Adrenal gland (tissue), 19 donors: ENCODE results near the gene XPA. TPM values are rescaled to one million over a fixed set of nuclear protein-coding genes. Genes with fewer than 3 reads are reported as not detected.
"Not testable (repeated sequence)": the region's sequence is repeated elsewhere in the genome, so short reads cannot be mapped to it uniquely, and the experiment has no call there.

Source experiments
- DNase-seq, 7 donors: peaks; one replicate each; pipeline ENCODE4 v3.0.0-alpha.2; 2019 to 2020
- H3K27ac ChIP-seq, 5 donors: fragments of 200-600 bp; sonication (generic) in 4 of 5; 1 replicate in 3 of 5; 2 replicates in 2 of 5; pipeline versions ENCODE4 v1.5.1 to v1.8.0; 2016 to 2020; ENCODE audit warnings: mild to moderate bottlenecking in 1 of 5
- H3K27me3 ChIP-seq: fragments of 200-600 bp; 2 replicates; pipeline ENCODE4 v1.8.0; 2021
- H3K36me3 ChIP-seq, 2 donors: fragments of 200-600 bp; replicated peaks in 1 of 2; 1 replicate in 1 of 2; 2 replicates in 1 of 2; pipeline versions ENCODE4 v1.5.1 to v1.8.0; 2018 to 2022
- H3K4me1 ChIP-seq, 2 donors: fragments of 200-600 bp; replicated peaks in 1 of 2; 1 replicate in 1 of 2; 2 replicates in 1 of 2; pipeline versions ENCODE4 v1.5.1 to v1.8.0; 2018 to 2021
- H3K4me3 ChIP-seq, 4 donors: fragments of 200-600 bp; sonication (generic) in 3 of 4; one replicate each; pipeline ENCODE4 v1.5.1; 2016 to 2018
- H3K9me3 ChIP-seq, 3 donors: fragments of 200-600 bp; sonication (generic) in 1 of 3; replicated peaks in 1 of 3; 1 replicate in 2 of 3; 2 replicates in 1 of 3; pipeline versions ENCODE4 v1.5.1 to v1.8.0; 2016 to 2021
- CTCF ChIP-seq, 6 experiments: fragments of 450-650 bp in 4 of 6; fragments of 200-600 bp in 2 of 6; sonication (generic) in 1 of 6; IDR thresholded peaks; 1 replicate in 5 of 6; 2 replicates in 1 of 6; pipeline versions ENCODE4 v1.5.1 to v1.8.0; 2016 to 2021; ENCODE audit warnings: antibody characterized with exemption in 6 of 6, mild to moderate bottlenecking in 2 of 6, moderate library complexity in 1 of 6
- POLR2A ChIP-seq, 2 donors: fragments of 450-650 bp; IDR thresholded peaks; one replicate each; pipeline ENCODE4 v1.6.1; 2017; ENCODE audit warnings: antibody characterized with exemption in 2 of 2, mild to moderate bottlenecking in 2 of 2, moderate library complexity in 1 of 2
- WGBS, 4 donors: extraction: QIAGEN DNeasy Blood & Tissue Kit in 2 of 4; methylation state at CpG; one replicate each; pipeline versions ENCODE4 v1.1.5 to v1.1.7; 2013 to 2017; 5-methylcytosine and 5-hydroxymethylcytosine counted together
- intact Hi-C, 2 donors: fragments of 100-400 bp; cut with DNase I; formaldehyde crosslinking; loops; one replicate each; pipeline versions ENCODE4 v1.14.1 to v1.15.0; 2022 to 2023
- long read RNA-seq, 10 donors: library from polyadenylated mRNA in 3 of 10; unstranded in 2 of 10; stranded (forward) in 1 of 10; transcript quantifications; one replicate each; pipeline ENCODE4 v2.0.0 and lab custom pipeline, GENCODE V29; 2021 to 2026
- polyA plus RNA-seq, 3 donors: library from polyadenylated mRNA; stranded (reverse); fragments of 200-250 nt in 2 of 3; fragments of 350-450 nt in 1 of 3; fragmentation: Illumina TruSeq in 1 of 3; extraction: RNeasy Lipid Tissue Mini Kit (QIAGEN cat#74804) in 1 of 3; gene quantifications; one replicate each; pipeline ENCODE4 v1.2.3, GENCODE V29; 2013 to 2014
- total RNA-seq, 9 donors: library from RNA; depleted of rRNA in 4 of 9; stranded (reverse); fragments of >200 nt in 4 of 9; fragments of 120-200 nt in 1 of 9; fragmentation: NEBNext Ultra II Directional in 1 of 9; extraction: Animal tissue kit (Norgen Biotek cat#: 25700) in 1 of 9; gene quantifications; one replicate each; pipeline versions ENCODE4 v1.1.0 to v1.2.4, GENCODE V29; 2013 to 2023
- donor health status: healthy with polysubstance abuse.
- donor health status: Bipolar disorder and iron deficiency.
- donor health status: DM: yes; HTN: yes; CAD: no.
- donor health status: DM: no; HTN: no; CAD: no.
- donor health status: DM: no; HTN: no; CAD: no.
- donor health status: DM: yes; HTN: yes; CAD: no.

The XPA gene
- total RNA-seq (10 to 100 TPM in 8 of 9 donors, 1 to 10 TPM in 1; 7.5 to 21.0 (median 15.6) TPM), polyA plus RNA-seq (10 to 100 TPM in 2 of 3 donors, 1 to 10 TPM in 1; 8.9 to 18.0 (median 15.4) TPM)
- long read RNA-seq, donor 1, partial matches to known transcripts: 0 of 3 reads
- long read RNA-seq, donor 1, other reads (novel, unspliced or antisense): 0 of 3 reads
- long read RNA-seq, donor 2, transcript XPA-201 (6 exons, 1,417 nt): major isoform, 5 of 5 reads
- long read RNA-seq, donor 2, partial matches to known transcripts: 0 of 5 reads
- long read RNA-seq, donor 2, other reads (novel, unspliced or antisense): 0 of 5 reads
- long read RNA-seq, donor 3, partial matches to known transcripts: 0 of 2 reads
- long read RNA-seq, donor 3, other reads (novel, unspliced or antisense): 0 of 2 reads
- long read RNA-seq, donor 4, transcript XPA-201 (6 exons, 1,417 nt): major isoform, 9 of 28 reads
- long read RNA-seq, donor 4, partial matches to known transcripts: 15 of 28 reads
- long read RNA-seq, donor 4, other reads (novel, unspliced or antisense): 4 of 28 reads
- long read RNA-seq, donor 5, transcript XPA-201 (6 exons, 1,417 nt): major isoform, 25 of 29 reads
- long read RNA-seq, donor 5, partial matches to known transcripts: 0 of 29 reads
- long read RNA-seq, donor 5, other reads (novel, unspliced or antisense): 3 of 29 reads
- long read RNA-seq, donor 6, partial matches to known transcripts: 13 of 19 reads
- long read RNA-seq, donor 6, other reads (novel, unspliced or antisense): 1 of 19 reads
- long read RNA-seq, donor 7, transcript XPA-201 (6 exons, 1,417 nt): major isoform, 5 of 5 reads
- long read RNA-seq, donor 7, partial matches to known transcripts: 0 of 5 reads
- long read RNA-seq, donor 7, other reads (novel, unspliced or antisense): 0 of 5 reads
- long read RNA-seq, donor 8, transcript XPA-201 (6 exons, 1,417 nt): major isoform, 5 of 5 reads
- long read RNA-seq, donor 8, partial matches to known transcripts: 0 of 5 reads
- long read RNA-seq, donor 8, other reads (novel, unspliced or antisense): 0 of 5 reads
- long read RNA-seq, donor 9, partial matches to known transcripts: 0 of 1 reads
- long read RNA-seq, donor 9, other reads (novel, unspliced or antisense): 0 of 1 reads
- long read RNA-seq, donor 10, partial matches to known transcripts: 0 of 4 reads
- long read RNA-seq, donor 10, other reads (novel, unspliced or antisense): 0 of 4 reads

- Histone ChIP-seq H3K36me3 (peaks cover 0 to 7% of the 10 kb centered on the region in 2 donors), H3K27me3 (no peaks in the 10 kb centered on the region), H3K4me3 (peak within 1 kb of the TSS; percentile 38 to 88 (median 63)), H3K27ac (peak within 1 kb of the TSS; percentile 51 to 96 (median 93)), H3K4me1 (peaks cover 19 to 33% of the 10 kb centered on the region in 2 donors), H3K9me3 (no peaks in the 10 kb centered on the region)
- peak; percentile 89 to 95 for TF ChIP-seq POLR2A (IDR thresholded peaks at IDR 0.05)
- peak in 1 of 6 experiments; percentile 23 for TF ChIP-seq CTCF (IDR thresholded peaks at IDR 0.05)
- intact Hi-C loops: no loop called here
- WGBS, 4 donors: 0 to 2% (median 1%) methylated on average over 13 to 82 of the region's 82 CpGs
- DNase-seq: peak; percentile 94 to 97 (median 96)
These were observed at the start of gene XPA for GRCh38 chr9:97696803-97697601. XPA (minus strand) TSS chr9:97697340; CDS start chr9:97697292, 48 bp downstream.

GRCh38 chr9:97744710-97745708 lies 47.9 kb upstream of the XPA start:
- DNase-seq: peak in 4 of 7 donors; percentile 4 to 68 (median 42)
- intact Hi-C loops: no loop called here
- Histone ChIP-seq H3K4me1 (peaks cover 10% of the 10 kb centered on the region in 2 donors), H3K27ac (no peak overlapping the region), H3K4me3 (no peak overlapping the region), H3K27me3 (peaks cover 6% of the 10 kb centered on the region), H3K36me3 (no peaks in the 10 kb centered on the region), H3K9me3 (no peaks in the 10 kb centered on the region)
- WGBS, 4 donors: 31 to 45% (median 43%) methylated on average over 7 of the region's 7 CpGs
- no peak for TF ChIP-seq POLR2A (IDR thresholded peaks at IDR 0.05)
- no peak for TF ChIP-seq CTCF (IDR thresholded peaks at IDR 0.05)

GRCh38 chr9:97744025-97744424 lies 46.9 kb upstream of the XPA start:
- DNase-seq: not testable (repeated sequence)
- 69 to 87% (median 76%) methylated on average over 7 of the region's 7 CpGs for WGBS, 4 donors
- peaks cover 10% of the 10 kb centered on the region for H3K27me3 ChIP-seq

More at GRCh38 chr9:97744025-97744424, 46.9 kb upstream of the XPA start:
- H3K4me3 ChIP-seq, H3K36me3 ChIP-seq, intact Hi-C loops, H3K27ac ChIP-seq, H3K9me3 ChIP-seq: not testable (repeated sequence)
- peaks cover 10% of the 10 kb centered on the region in 2 donors for H3K4me1 ChIP-seq
